BJ (cell line): Measurements from ENCODE around the gene CLASP2. TPM values are rescaled to one million over a fixed set of nuclear protein-coding genes. Genes with fewer than 3 reads are reported as not detected.

ENCODE experiments used
- CTCF ChIA-PET: fragments of 350-600 bp; formaldehyde crosslinking; extraction: SDS; loops from one replicate; lab custom pipeline; 2021; ENCODE audit warnings: antibody characterized with exemption, inconsistent platforms; lab: Yijun Ruan, JAX
- POLR2A ChIA-PET: fragments of 300-600 bp; sonication (Branson Sonifier 250); formaldehyde crosslinking; extraction: SDS; loops from one replicate; lab custom pipeline; 2021; ENCODE audit warnings: antibody characterized with exemption; lab: Charles Lee
- DNase-seq: peaks from one replicate; pipeline ENCODE4 v3.0.0-alpha.2; 2011; ENCODE audit warnings: low read depth
- H3K27me3 ChIP-seq: 2 replicates; pipeline ENCODE4 v1.6.0; 2011; ENCODE audit warnings: low read length; ENCODE audit not compliant: control insufficient read depth, insufficient read depth
- H3K36me3 ChIP-seq: 2 replicates; pipeline ENCODE4 v1.5.1; 2011; ENCODE audit warnings: low read length; ENCODE audit not compliant: control insufficient read depth, insufficient read depth
- H3K4me3 ChIP-seq: 2 replicates; pipeline ENCODE4 v1.5.1; 2011; ENCODE audit warnings: low read depth, mild to moderate bottlenecking, control low read depth, low read length
- CTCF ChIP-seq: IDR thresholded peaks from 2 replicates; pipeline ENCODE4 v1.5.1; 2011; ENCODE audit warnings: low read depth, mild to moderate bottlenecking, control low read depth, inconsistent platforms, low read length, moderate library complexity; ENCODE audit not compliant: insufficient read depth
- polyA plus RNA-seq: library from polyadenylated mRNA; depleted of rRNA; stranded (reverse); fragments of >200 nt; gene quantifications from 2 replicates; pipeline ENCODE4 v1.2.3, GENCODE V29; 2011

The CLASP2 gene
- polyA plus RNA-seq, 1 experiment, result 20.5 TPM

GRCh38 chr3:33602829-33603228 is 115.2 kb downstream of the CLASP2 start:
- Histone ChIP-seq H3K4me3 (no peak overlapping the region), H3K27me3 (no peaks in the 10 kb centered on the region), H3K36me3 (peaks cover 3% of the 10 kb centered on the region)
- no peak for DNase-seq
- no peak for TF ChIP-seq CTCF
- ChIA-PET POLR2A (no interaction called here), CTCF (no interaction called here)

GRCh38 chr3:33597257-33597689 is 120.8 kb downstream of the CLASP2 start:
- H3K4me3 ChIP-seq, result no peak overlapping the region
- TF ChIP-seq CTCF, result no peak
- no peaks in the 10 kb centered on the region for H3K36me3 ChIP-seq
- DNase-seq, result no peak
- CTCF ChIA-PET, result no interaction called here
- POLR2A ChIA-PET, result no interaction called here
- no peaks in the 10 kb centered on the region for H3K27me3 ChIP-seq

GRCh38 chr3:33592999-33593398 is 125.1 kb downstream of the CLASP2 start:
- TF ChIP-seq CTCF, result no peak
- H3K27me3 ChIP-seq, result no peaks in the 10 kb centered on the region
- H3K36me3 ChIP-seq, result peaks cover 3% of the 10 kb centered on the region; the same call in 1 of the 2 replicates
- DNase-seq, result no peak
- ChIA-PET CTCF (no interaction called here), POLR2A (no interaction called here)
- H3K4me3 ChIP-seq, result no peak overlapping the region

GRCh38 chr3:33590541-33590940 is 127.5 kb downstream of the CLASP2 start:
- Histone ChIP-seq H3K27me3 (no peaks in the 10 kb centered on the region), H3K4me3 (no peak overlapping the region), H3K36me3 (peaks cover 3% of the 10 kb centered on the region; the same call in 1 of the 2 replicates)
- no peak for TF ChIP-seq CTCF
- POLR2A ChIA-PET, result no interaction called here
- DNase-seq, result no peak
- CTCF ChIA-PET, result no interaction called here

- DNase-seq, result no peak
- Histone ChIP-seq H3K4me3 (no peak overlapping the region), H3K27me3 (no peaks in the 10 kb centered on the region), H3K36me3 (peaks cover 3% of the 10 kb centered on the region; the same call in 1 of the 2 replicates)
- no peak for TF ChIP-seq CTCF
- ChIA-PET POLR2A (no interaction called here), CTCF (interaction anchor here (0.9 kb wide), 1 partner anchor 14 kb away, joined by 3 read pairs; no protein-coding TSS in a partner anchor)
Measured at GRCh38 chr3:33586402-33586801, 131.7 kb downstream of the CLASP2 start.
